Measurements from ENCODE around the gene ALLC. TPM values are rescaled to one million over a fixed set of nuclear protein-coding genes. Genes with fewer than 3 reads are reported as not detected.

Gene ALLC
- total RNA-seq, 6 experiments from 2014 or later: not detected

DNA sequence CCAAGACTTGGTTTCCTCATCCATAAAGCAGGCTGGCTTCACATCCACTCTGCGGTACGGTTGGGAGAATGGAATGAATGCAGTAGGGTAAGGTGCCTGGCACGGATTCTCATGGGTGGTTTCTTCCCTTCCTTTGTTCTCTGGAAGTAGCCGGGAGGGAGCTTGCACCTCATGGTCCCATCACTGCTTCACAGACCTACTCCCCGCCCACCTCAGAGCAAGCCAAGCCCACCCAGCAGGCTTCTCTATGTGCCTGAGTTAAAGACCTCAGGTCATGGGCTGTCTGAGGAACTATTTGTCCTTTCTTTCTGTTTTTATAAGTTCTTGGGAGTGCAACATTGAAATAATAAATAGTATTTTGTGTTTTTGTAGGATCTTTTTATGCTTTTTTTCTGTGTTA, 48.9 kb downstream of the ALLC start:
- H3K27ac Mint-ChIP-seq: no peak overlapping the region
- DNase-seq: no peak
- no peaks in the 10 kb centered on the region; the same call in 1 of the 2 replicates for H3K27me3 Mint-ChIP-seq (ENCODE audit: insufficient read depth)

DNA sequence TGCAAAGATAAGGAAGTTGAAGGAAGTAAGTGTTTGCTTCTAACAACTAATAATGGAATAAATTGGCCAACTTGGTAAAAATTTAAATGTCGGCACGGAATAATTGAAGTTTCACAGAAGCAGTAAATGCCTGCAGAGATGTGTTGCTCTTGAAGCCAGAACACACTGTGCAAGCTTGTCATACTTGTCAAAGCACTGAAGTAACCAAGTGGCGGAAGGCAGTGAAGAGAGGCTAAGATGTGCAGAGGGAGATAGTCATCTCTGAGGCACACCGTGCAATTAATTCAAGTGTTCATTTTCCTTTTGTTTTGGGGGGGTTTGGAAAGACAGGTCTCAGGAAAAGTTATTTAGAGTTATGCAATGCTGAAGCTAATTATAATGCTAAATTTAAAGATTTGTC, 50.6 kb downstream of the ALLC start:
- no peak for DNase-seq
- Mint-ChIP-seq H3K4me3 (no peak overlapping the region), H3K36me3 (ENCODE audit: low read depth) (peaks cover 5% of the 10 kb centered on the region; the same call in 1 of the 2 replicates), H3K9me3 (peaks cover 16% of the 10 kb centered on the region), H3K27ac (no peak overlapping the region), H3K27me3 (ENCODE audit: insufficient read depth) (no peaks in the 10 kb centered on the region; the same call in 1 of the 2 replicates), H3K4me1 (ENCODE audit: low read depth) (no peaks in the 10 kb centered on the region)
- TF ChIP-seq, protein P1, sequence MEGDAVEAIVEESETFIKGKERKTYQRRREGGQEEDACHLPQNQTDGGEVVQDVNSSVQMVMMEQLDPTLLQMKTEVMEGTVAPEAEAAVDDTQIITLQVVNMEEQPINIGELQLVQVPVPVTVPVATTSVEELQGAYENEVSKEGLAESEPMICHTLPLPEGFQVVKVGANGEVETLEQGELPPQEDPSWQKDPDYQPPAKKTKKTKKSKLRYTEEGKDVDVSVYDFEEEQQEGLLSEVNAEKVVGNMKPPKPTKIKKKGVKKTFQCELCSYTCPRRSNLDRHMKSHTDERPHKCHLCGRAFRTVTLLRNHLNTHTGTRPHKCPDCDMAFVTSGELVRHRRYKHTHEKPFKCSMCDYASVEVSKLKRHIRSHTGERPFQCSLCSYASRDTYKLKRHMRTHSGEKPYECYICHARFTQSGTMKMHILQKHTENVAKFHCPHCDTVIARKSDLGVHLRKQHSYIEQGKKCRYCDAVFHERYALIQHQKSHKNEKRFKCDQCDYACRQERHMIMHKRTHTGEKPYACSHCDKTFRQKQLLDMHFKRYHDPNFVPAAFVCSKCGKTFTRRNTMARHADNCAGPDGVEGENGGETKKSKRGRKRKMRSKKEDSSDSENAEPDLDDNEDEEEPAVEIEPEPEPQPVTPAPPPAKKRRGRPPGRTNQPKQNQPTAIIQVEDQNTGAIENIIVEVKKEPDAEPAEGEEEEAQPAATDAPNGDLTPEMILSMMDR (IDR thresholded peaks at IDR 0.05): no peak

More for the DNA sequence above, 48.9 kb downstream of the ALLC start:
- no peak overlapping the region for H3K4me3 Mint-ChIP-seq
- TF ChIP-seq, protein P1 (IDR thresholded peaks at IDR 0.05): no peak
- H3K9me3 Mint-ChIP-seq: peaks cover 12% of the 10 kb centered on the region
- peaks cover 5% of the 10 kb centered on the region; the same call in 1 of the 2 replicates for H3K36me3 Mint-ChIP-seq (ENCODE audit: low read depth)
- H3K4me1 Mint-ChIP-seq (ENCODE audit: low read depth): no peaks in the 10 kb centered on the region

DNA sequence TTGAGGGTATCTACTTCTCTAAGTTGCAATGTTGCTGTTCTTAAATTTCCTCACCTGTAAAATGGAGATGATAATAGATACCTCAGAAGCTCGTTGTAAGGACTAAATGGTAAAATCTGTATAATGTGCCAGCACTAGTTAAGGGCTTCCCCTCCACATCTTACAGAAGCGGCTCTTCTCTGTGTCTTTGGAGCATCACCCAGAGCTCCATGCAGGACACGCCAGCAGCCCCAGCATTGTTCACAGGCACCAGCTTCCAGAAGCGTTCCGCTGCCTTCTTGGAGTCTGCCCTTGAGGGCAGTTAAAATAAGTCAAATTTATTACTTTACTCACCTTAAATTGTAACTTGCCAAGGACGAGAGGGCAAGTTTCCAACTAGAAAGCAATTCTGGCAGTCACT, 51.2 kb downstream of the ALLC start:
- no peak for DNase-seq
- H3K36me3 Mint-ChIP-seq (ENCODE audit: low read depth): peaks cover 5% of the 10 kb centered on the region; the same call in 1 of the 2 replicates
- peaks cover 16% of the 10 kb centered on the region for H3K9me3 Mint-ChIP-seq
- H3K4me3 Mint-ChIP-seq: no peak overlapping the region
- H3K4me1 Mint-ChIP-seq (ENCODE audit: low read depth): no peaks in the 10 kb centered on the region
- TF ChIP-seq, protein P1 (IDR thresholded peaks at IDR 0.05): no peak
- no peaks in the 10 kb centered on the region; the same call in 1 of the 2 replicates for H3K27me3 Mint-ChIP-seq (ENCODE audit: insufficient read depth)
- no peak overlapping the region for H3K27ac Mint-ChIP-seq

DNA sequence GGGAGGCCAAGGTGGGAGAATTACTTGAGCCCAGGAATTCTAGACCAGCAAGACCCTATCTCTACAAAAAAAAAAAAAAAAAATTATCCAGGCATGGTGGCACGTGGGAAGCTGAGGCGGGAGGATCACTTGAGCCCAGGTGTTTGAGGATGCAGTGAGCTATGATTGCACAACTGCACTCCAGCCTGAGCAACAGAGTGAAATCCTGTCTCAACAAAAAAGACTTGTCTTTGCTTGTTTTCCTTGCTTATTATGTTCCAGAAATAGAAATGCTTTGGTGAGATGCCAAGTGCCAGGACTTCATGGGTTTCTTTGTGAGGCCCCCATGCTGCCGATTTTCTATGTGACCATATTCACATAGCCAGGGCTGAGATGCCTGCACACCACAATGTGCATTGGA, 54.4 kb downstream of the ALLC start:
- Mint-ChIP-seq H3K36me3 (ENCODE audit: low read depth) (no peaks in the 10 kb centered on the region), H3K27ac (no peak overlapping the region), H3K4me3 (no peak overlapping the region), H3K4me1 (ENCODE audit: low read depth) (no peaks in the 10 kb centered on the region), H3K9me3 (peaks cover 9% of the 10 kb centered on the region; the same call in 1 of the 2 replicates), H3K27me3 (ENCODE audit: insufficient read depth) (no peaks in the 10 kb centered on the region; the same call in 1 of the 2 replicates)
- no peak for DNase-seq
- TF ChIP-seq, protein P1 (IDR thresholded peaks at IDR 0.05): no peak

DNA sequence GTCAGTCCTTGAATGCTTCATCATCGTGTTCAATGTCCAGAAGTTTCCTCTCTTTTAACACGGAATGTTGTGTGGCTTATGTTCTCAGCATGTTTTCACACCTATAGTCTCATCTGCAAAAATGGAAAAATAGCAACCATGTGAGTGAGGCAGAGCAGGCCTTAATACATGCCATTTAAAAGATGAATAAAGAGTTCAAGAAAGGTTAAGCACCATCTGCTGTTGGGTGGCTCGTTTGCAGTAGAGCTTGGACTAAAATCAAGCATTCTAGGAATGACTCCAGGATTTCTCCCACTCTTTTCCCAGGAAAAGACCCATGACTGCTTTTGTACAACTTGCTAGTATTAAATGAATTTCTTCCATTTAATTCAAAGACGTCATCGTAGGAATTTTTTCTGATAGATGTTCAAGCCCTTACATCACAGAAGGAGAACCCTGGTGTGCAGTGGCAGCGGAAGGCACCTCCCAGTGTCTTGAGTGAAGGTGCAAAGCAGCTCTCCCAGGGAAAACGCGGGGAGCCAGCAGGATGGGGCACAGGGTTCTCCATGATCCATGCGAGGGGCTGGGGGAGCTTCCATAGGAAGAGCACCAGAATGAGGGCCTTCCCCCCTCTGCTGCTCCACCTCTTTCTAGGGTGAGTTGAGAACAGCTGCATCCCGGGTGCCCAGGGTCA, 55.0 kb downstream of the ALLC start:
- no peaks in the 10 kb centered on the region for H3K36me3 Mint-ChIP-seq (ENCODE audit: low read depth)
- TF ChIP-seq, protein P1 (IDR thresholded peaks at IDR 0.05): no peak
- H3K4me1 Mint-ChIP-seq (ENCODE audit: low read depth): no peaks in the 10 kb centered on the region
- no peak overlapping the region for H3K27ac Mint-ChIP-seq
- H3K27me3 Mint-ChIP-seq (ENCODE audit: insufficient read depth): no peaks in the 10 kb centered on the region; the same call in 1 of the 2 replicates
- H3K9me3 Mint-ChIP-seq: peaks cover 9% of the 10 kb centered on the region; the same call in 1 of the 2 replicates
- DNase-seq: no peak
- H3K4me3 Mint-ChIP-seq: no peak overlapping the region

All from HFFc6 (cell line).